Measurements from ENCODE around the gene AHCYL2. TPM values are rescaled to one million over a fixed set of nuclear protein-coding genes. Genes with fewer than 3 reads are reported as not detected.

Gene AHCYL2
- total RNA-seq, 2 experiments from 2014 or later = 5.0 to 8.7 TPM

- intact Hi-C loops (cut with micrococcal nuclease; ENCODE audit: unreplicated experiment) = no loop called here
- no TSS peak for BruUV-seq (replicated peaks)
- peak; percentile 47; the same call in 1 of the 2 replicates for TF ChIP-seq CTCF (conservative IDR thresholded peaks at IDR 0.05; ENCODE audit: low read length)
- TF ChIP-seq EZH2phosphoT487 (IDR thresholded peaks at IDR 0.05; ENCODE audit: borderline replicate concordance, low read depth, low read length) = no peak
- Histone ChIP-seq H3K4me1 (ENCODE audit: insufficient read depth, low read length, poor library complexity, severe bottlenecking) (no peaks in the 10 kb centered on the region), H2AFZ (ENCODE audit: low read length) (no peak overlapping the region), H3K79me2 (ENCODE audit: insufficient read depth, low read depth, low read length) (no peaks in the 10 kb centered on the region), H4K20me1 (ENCODE audit: insufficient read depth, low read length) (no peaks in the 10 kb centered on the region), H3K27ac (ENCODE audit: low read depth, low read length, poor library complexity, severe bottlenecking) (no peak overlapping the region), H3K36me3 (ENCODE audit: insufficient read depth, low read length) (no peaks in the 10 kb centered on the region), H3K9me2 (ENCODE audit: insufficient read depth, low read length) (no peaks in the 10 kb centered on the region), H3K4me2 (ENCODE audit: low read length) (no peak overlapping the region), H3K4me3 (ENCODE audit: low read depth, low read length, poor library complexity, severe bottlenecking) (no peak overlapping the region), H3K9me3 (ENCODE audit: low read length) (no peaks in the 10 kb centered on the region)
- no peak for DNase-seq (ENCODE audit: low spot score)
- ChIA-PET CTCF (ENCODE audit: unreplicated experiment) (interaction anchor here (1.0 kb wide), 1 partner anchor 158 kb away, joined by 3 read pairs; no protein-coding TSS in a partner anchor), POLR2A (interaction anchor here (0.6 to 2.6 kb wide), 7 partner anchors 9 to 314 kb away, joined by 3 to 13 read pairs (median 4); no protein-coding TSS in a partner anchor)
These were observed 152.2 kb downstream of the AHCYL2 start for GRCh38 chr7:129376778-129377700.

- no peaks in the 10 kb centered on the region for H3K9me3 ChIP-seq (ENCODE audit: low read length)
- H3K4me1 ChIP-seq (ENCODE audit: insufficient read depth, low read length, poor library complexity, severe bottlenecking) = no peaks in the 10 kb centered on the region
- no peaks in the 10 kb centered on the region for H3K36me3 ChIP-seq (ENCODE audit: insufficient read depth, low read length)
- no peak overlapping the region for H3K4me3 ChIP-seq (ENCODE audit: low read depth, low read length, poor library complexity, severe bottlenecking)
- H2AFZ ChIP-seq (ENCODE audit: low read length) = no peak overlapping the region
- no peaks in the 10 kb centered on the region for H3K79me2 ChIP-seq (ENCODE audit: insufficient read depth, low read depth, low read length)
- CTCF ChIA-PET (ENCODE audit: unreplicated experiment) = no interaction called here
- no peak for DNase-seq (ENCODE audit: low spot score)
- H3K4me2 ChIP-seq (ENCODE audit: low read length) = no peak overlapping the region
- intact Hi-C loops (cut with micrococcal nuclease; ENCODE audit: unreplicated experiment) = no loop called here
- no peaks in the 10 kb centered on the region for H3K9me2 ChIP-seq (ENCODE audit: insufficient read depth, low read length)
- no TSS peak for BruUV-seq (replicated peaks)
- no peak overlapping the region for H3K27ac ChIP-seq (ENCODE audit: low read depth, low read length, poor library complexity, severe bottlenecking)
- TF ChIP-seq CTCF (conservative IDR thresholded peaks at IDR 0.05; ENCODE audit: low read length) (no peak), EZH2phosphoT487 (IDR thresholded peaks at IDR 0.05; ENCODE audit: borderline replicate concordance, low read depth, low read length) (no peak)
- POLR2A ChIA-PET = no interaction called here
- no peaks in the 10 kb centered on the region; the same call in 1 of the 2 replicates for H4K20me1 ChIP-seq (ENCODE audit: insufficient read depth, low read length)
These were observed 157.1 kb downstream of the AHCYL2 start for GRCh38 chr7:129381710-129382484.

Measured in OCI-LY7 (cell line).